BLaER1 treated with 17β-estradiol and CSF1 and Interleukin-3, amounts not matched to agents 10 nM and 100 nM (cell line): ENCODE results near the gene MTRR.

Experiments used
- H3K27ac ChIP-seq, 11 experiments: shearing (Covaris generic); formaldehyde crosslinking; 2 replicates each; pipeline ENCODE4 v1.8.1; 2022
- H3K27me3 ChIP-seq, 11 experiments: shearing (Covaris generic); formaldehyde crosslinking; 2 replicates each; pipeline ENCODE4 v1.8.1; 2022
- H3K36me3 ChIP-seq, 11 experiments: shearing (Covaris generic); formaldehyde crosslinking; 2 replicates each; pipeline ENCODE4 v1.8.1; 2022
- H3K4me1 ChIP-seq, 10 experiments: shearing (Covaris generic); formaldehyde crosslinking; 2 replicates each; pipeline ENCODE4 v1.8.1; 2022
- H3K4me2 ChIP-seq, 11 experiments: shearing (Covaris generic); formaldehyde crosslinking; 2 replicates each; pipeline ENCODE4 v1.8.1; 2022
- H3K4me3 ChIP-seq, 10 experiments: shearing (Covaris generic); formaldehyde crosslinking; 2 replicates each; pipeline ENCODE4 v1.8.1; 2022
- H3K9ac ChIP-seq, 11 experiments: shearing (Covaris generic); formaldehyde crosslinking; 2 replicates each; pipeline ENCODE4 v1.8.1; 2022
- H3K9me3 ChIP-seq, 11 experiments: shearing (Covaris generic); formaldehyde crosslinking; replicated peaks in 1 of 11; 2 replicates each; pipeline ENCODE4 v1.8.1; 2022
- H4K20me1 ChIP-seq, 11 experiments: shearing (Covaris generic); formaldehyde crosslinking; 2 replicates each; pipeline ENCODE4 v1.8.1; 2022
- Cebpa-rat ChIP-seq, 11 experiments: shearing (Covaris generic); IDR thresholded peaks; 2 replicates each; pipeline ENCODE4 v1.8.1; 2022

The MTRR gene

GRCh38 chr5:7851617-7852289 is 17.2 kb upstream of the MTRR start:
- Histone ChIP-seq H3K9me3 (peaks cover 32 to 50% (median 45%) of the 10 kb centered on the region in 11 experiments), H3K27ac (no peak overlapping the region), H3K36me3 (no peaks in the 10 kb centered on the region), H4K20me1 (no peaks in the 10 kb centered on the region), H3K27me3 (peaks cover 28 to 48% (median 36%) of the 10 kb centered on the region in 11 experiments), H3K4me3 (no peak overlapping the region), H3K9ac (no peak overlapping the region), H3K4me2 (0 out of 22 replicates have a peak overlapping the region, but pooled peaks of 1 of the 11 experiments have one; percentile 4), H3K4me1 (0 out of 20 replicates have a peak, but pooled peaks cover 0 to 6% (median 0%) of the 10 kb centered on the region in 10 experiments)
- TF ChIP-seq Cebpa-rat (IDR thresholded peaks at IDR 0.05): no peak

GRCh38 chr5:7852542-7852941 is 16.4 kb upstream of the MTRR start:
- Histone ChIP-seq H3K27ac (no peak overlapping the region), H3K4me3 (no peak overlapping the region), H3K4me2 (peak overlapping the region in 2 of 11 experiments; percentile 4 to 16; a peak in 2 of 22 replicates), H3K9ac (no peak overlapping the region), H3K27me3 (peaks cover 28 to 47% (median 36%) of the 10 kb centered on the region in 11 experiments), H4K20me1 (no peaks in the 10 kb centered on the region), H3K9me3 (peaks cover 32 to 50% (median 45%) of the 10 kb centered on the region in 11 experiments), H3K4me1 (peaks cover 0 to 6% (median 0%) of the 10 kb centered on the region in 10 experiments; a peak in 1 of 20 replicates), H3K36me3 (peaks cover 0 to 4% (median 3%) of the 10 kb centered on the region in 11 experiments; a peak in 10 of 22 replicates)
- TF ChIP-seq Cebpa-rat (IDR thresholded peaks at IDR 0.05): no peak

- H3K27ac ChIP-seq: no peak overlapping the region
- H3K27me3 ChIP-seq: peaks cover 28 to 43% (median 36%) of the 10 kb centered on the region in 11 experiments
- H3K4me1 ChIP-seq: peaks cover 0 to 6% (median under 1%) of the 10 kb centered on the region in 10 experiments; a peak in 7 of 20 replicates
- H3K9ac ChIP-seq: no peak overlapping the region
- H4K20me1 ChIP-seq: no peaks in the 10 kb centered on the region; a peak in 1 of 22 replicates
- H3K36me3 ChIP-seq: peaks cover 0 to 8% (median 8%) of the 10 kb centered on the region in 11 experiments; a peak in 13 of 22 replicates
- TF ChIP-seq Cebpa-rat (IDR thresholded peaks at IDR 0.05): no peak
- no peak overlapping the region for H3K4me3 ChIP-seq
- H3K4me2 ChIP-seq: peak overlapping the region in 1 of 11 experiments; percentile 4; a peak in 1 of 22 replicates
- peaks cover 32 to 50% (median 45%) of the 10 kb centered on the region in 11 experiments for H3K9me3 ChIP-seq
Measured at GRCh38 chr5:7852988-7853387, 16.0 kb upstream of the MTRR start.

- Histone ChIP-seq H3K4me2 (no peak overlapping the region), H3K36me3 (peaks cover 23 to 35% (median 31%) of the 10 kb centered on the region in 11 experiments), H3K27me3 (peaks cover 14 to 20% (median 17%) of the 10 kb centered on the region in 11 experiments), H4K20me1 (peaks cover 0 to 9% (median 0%) of the 10 kb centered on the region in 11 experiments; a peak in 2 of 22 replicates), H3K9ac (no peak overlapping the region), H3K27ac (no peak overlapping the region), H3K4me3 (no peak overlapping the region), H3K9me3 (peaks cover 25 to 38% (median 35%) of the 10 kb centered on the region in 11 experiments), H3K4me1 (peaks cover 0 to 13% (median 3%) of the 10 kb centered on the region in 10 experiments; a peak in 7 of 20 replicates)
- no peak for TF ChIP-seq Cebpa-rat (IDR thresholded peaks at IDR 0.05)
Measured at GRCh38 chr5:7855611-7856010, 13.3 kb upstream of the MTRR start.

GRCh38 chr5:7856855-7857254 is 12.1 kb upstream of the MTRR start:
- peaks cover 0 to 13% (median 3%) of the 10 kb centered on the region in 10 experiments; a peak in 7 of 20 replicates for H3K4me1 ChIP-seq
- H3K27ac ChIP-seq: no peak overlapping the region
- H3K36me3 ChIP-seq: peaks cover 34 to 47% (median 42%) of the 10 kb centered on the region in 11 experiments
- no peak overlapping the region for H3K9ac ChIP-seq
- H3K9me3 ChIP-seq: peaks cover 15 to 27% (median 22%) of the 10 kb centered on the region in 11 experiments
- peaks cover 2 to 8% (median 5%) of the 10 kb centered on the region in 11 experiments; a peak in 17 of 22 replicates for H3K27me3 ChIP-seq
- TF ChIP-seq Cebpa-rat (IDR thresholded peaks at IDR 0.05): no peak
- peaks cover 0 to 9% (median 0%) of the 10 kb centered on the region in 11 experiments; a peak in 2 of 22 replicates for H4K20me1 ChIP-seq
- no peak overlapping the region for H3K4me3 ChIP-seq
- H3K4me2 ChIP-seq: no peak overlapping the region

- H3K4me2 ChIP-seq: no peak overlapping the region
Measured at GRCh38 chr5:7857361-7857760, 11.6 kb upstream of the MTRR start.

GRCh38 chr5:7857926-7858632 is 10.9 kb upstream of the MTRR start:
- no peak for TF ChIP-seq Cebpa-rat (IDR thresholded peaks at IDR 0.05)
- Histone ChIP-seq H3K36me3 (peaks cover 47 to 59% (median 55%) of the 10 kb centered on the region in 11 experiments), H3K9ac (peak overlapping the region in 1 of 11 experiments; percentile 4; a peak in 2 of 22 replicates)

More at GRCh38 chr5:7857361-7857760, 11.6 kb upstream of the MTRR start:
- Histone ChIP-seq H3K9me3 (peaks cover 15 to 22% (median 19%) of the 10 kb centered on the region in 11 experiments), H3K4me1 (peaks cover 0 to 13% (median 2%) of the 10 kb centered on the region in 10 experiments; a peak in 7 of 20 replicates), H3K9ac (no peak overlapping the region), H4K20me1 (peaks cover 0 to 9% (median 0%) of the 10 kb centered on the region in 11 experiments; a peak in 2 of 22 replicates), H3K4me3 (no peak overlapping the region), H3K36me3 (peaks cover 40 to 52% (median 47%) of the 10 kb centered on the region in 11 experiments), H3K27ac (peak overlapping the region in 1 of 11 experiments; percentile 37; a peak in 1 of 22 replicates), H3K27me3 (peaks cover 0 to 3% (median 0%) of the 10 kb centered on the region in 11 experiments; a peak in 3 of 22 replicates)
- TF ChIP-seq Cebpa-rat (IDR thresholded peaks at IDR 0.05): no peak

GRCh38 chr5:7866196-7866595 is 2.8 kb upstream of the MTRR start:
- Histone ChIP-seq H4K20me1 (peaks cover 10 to 34% (median 20%) of the 10 kb centered on the region in 11 experiments; a peak in 21 of 22 replicates), H3K4me1 (peaks cover 22 to 44% (median 37%) of the 10 kb centered on the region in 10 experiments), H3K27ac (no peak overlapping the region), H3K4me2 (peak overlapping the region in 7 of 11 experiments; percentile 3 to 82 (median 20); a peak in 7 of 22 replicates), H3K36me3 (peaks cover 38 to 67% (median 58%) of the 10 kb centered on the region in 11 experiments), H3K27me3 (no peaks in the 10 kb centered on the region), H3K4me3 (no peak overlapping the region), H3K9ac (no peak overlapping the region), H3K9me3 (no peaks in the 10 kb centered on the region)
- TF ChIP-seq Cebpa-rat (IDR thresholded peaks at IDR 0.05): no peak

More at GRCh38 chr5:7857926-7858632, 10.9 kb upstream of the MTRR start:
- no peak overlapping the region for H3K4me3 ChIP-seq
- peak overlapping the region in 3 of 11 experiments; percentile 24 to 37 (median 32); a peak in 1 of 22 replicates for H3K27ac ChIP-seq
- H3K9me3 ChIP-seq: peaks cover 13 to 19% (median 16%) of the 10 kb centered on the region in 11 experiments
- H3K4me2 ChIP-seq: peak overlapping the region in 3 of 11 experiments; percentile 25 to 51 (median 33); a peak in 6 of 22 replicates
- peaks cover 0 to 13% (median 0%) of the 10 kb centered on the region in 10 experiments; a peak in 7 of 20 replicates for H3K4me1 ChIP-seq
- H3K27me3 ChIP-seq: no peaks in the 10 kb centered on the region
- H4K20me1 ChIP-seq: peaks cover 0 to 9% (median 0%) of the 10 kb centered on the region in 11 experiments; a peak in 2 of 22 replicates
